Lung (tissue), 12 donors: Measurements from ENCODE around the gene CSTPP1. TPM values are rescaled to one million over a fixed set of nuclear protein-coding genes. Genes with fewer than 3 reads are reported as not detected.
A peak's percentile ranks its signal among the peaks of the same experiment; 100 is the strongest.

Experiments
- ATAC-seq: fragments of 200-7000 bp; cut with Tn5 transposase; one replicate; pipeline ENCODE4 v1.9.1; 2020; ENCODE audit warnings: moderate number of reproducible peaks; ENCODE audit not compliant: insufficient read depth, low FRiP score
- DNase-seq, 3 donors: peaks; one replicate each; pipeline ENCODE4 v3.0.0-alpha.2; 2013 to 2017
- H3K27ac ChIP-seq, 2 donors: one replicate each; pipeline ENCODE4 v1.5.1; 2013; ENCODE audit warnings: mild to moderate bottlenecking in 2 of 2, moderate library complexity in 2 of 2, control low read depth in 1 of 2, inconsistent platforms in 1 of 2, low read depth in 1 of 2, low read length in 1 of 2
- H3K27me3 ChIP-seq, 3 donors: one replicate each; pipeline ENCODE4 v1.5.1; 2013; ENCODE audit warnings: low read length in 2 of 3; ENCODE audit not compliant: control insufficient read depth in 3 of 3, insufficient read depth in 3 of 3
- H3K36me3 ChIP-seq, 4 donors: one replicate each; pipeline ENCODE4 v1.5.1; 2013; ENCODE audit warnings: low read length in 4 of 4, mild to moderate bottlenecking in 1 of 4, moderate library complexity in 1 of 4; ENCODE audit not compliant: control insufficient read depth in 4 of 4, insufficient read depth in 4 of 4
- H3K4me1 ChIP-seq, 5 donors: one replicate each; pipeline ENCODE4 v1.5.1; 2013; ENCODE audit warnings: low read length in 5 of 5, mild to moderate bottlenecking in 2 of 5, moderate library complexity in 1 of 5; ENCODE audit not compliant: control insufficient read depth in 5 of 5, insufficient read depth in 5 of 5
- H3K4me3 ChIP-seq: one replicate; pipeline ENCODE4 v1.5.1; 2013; ENCODE audit warnings: mild to moderate bottlenecking, control low read depth, moderate library complexity
- H3K9ac ChIP-seq, 2 donors: one replicate each; pipeline ENCODE4 v1.5.1; 2013; ENCODE audit warnings: low read length in 2 of 2, control low read depth in 1 of 2; ENCODE audit not compliant: insufficient read depth in 1 of 2
- H3K9me3 ChIP-seq, 4 donors: one replicate each; pipeline ENCODE4 v1.5.1; 2013; ENCODE audit warnings: low read length in 3 of 4, mild to moderate bottlenecking in 1 of 4, moderate library complexity in 1 of 4; ENCODE audit not compliant: control insufficient read depth in 4 of 4, insufficient read depth in 3 of 4
- WGBS, 2 donors: extraction: QIAGEN DNeasy Blood & Tissue Kit; methylation state at CpG; one replicate each; pipeline ENCODE4 v1.1.7; 2013; 5-methylcytosine and 5-hydroxymethylcytosine counted together
- polyA plus RNA-seq, 2 donors: library from polyadenylated mRNA; stranded (reverse); fragments of 200-250 nt; gene quantifications; one replicate each; pipeline ENCODE4 v1.2.1, GENCODE V29; 2013
- total RNA-seq, 2 donors: library from RNA; depleted of rRNA in 1 of 2; stranded (reverse); fragments of >200 nt in 1 of 2; gene quantifications; one replicate each; pipeline ENCODE4 v1.2.1, GENCODE V29; 2014 to 2021
- TF ChIP-seq, protein P1 (sequence below): IDR thresholded peaks from 2 replicates; pipeline ENCODE4 v1.5.1; 2012; ENCODE audit warnings: mild to moderate bottlenecking; ENCODE audit errors: control extremely low read depth, extremely low read depth
- donor health status: control.
- donor health status: control.
- donor health status: Bipolar disorder and iron deficiency.
- donor health status: healthy.
- donor health status: DM: yes; HTN: yes; CAD: no.

The CSTPP1 gene
- total and polyA plus RNA-seq, 4 donors: 26.0 to 45.8 (median 34.4) TPM

DNA sequence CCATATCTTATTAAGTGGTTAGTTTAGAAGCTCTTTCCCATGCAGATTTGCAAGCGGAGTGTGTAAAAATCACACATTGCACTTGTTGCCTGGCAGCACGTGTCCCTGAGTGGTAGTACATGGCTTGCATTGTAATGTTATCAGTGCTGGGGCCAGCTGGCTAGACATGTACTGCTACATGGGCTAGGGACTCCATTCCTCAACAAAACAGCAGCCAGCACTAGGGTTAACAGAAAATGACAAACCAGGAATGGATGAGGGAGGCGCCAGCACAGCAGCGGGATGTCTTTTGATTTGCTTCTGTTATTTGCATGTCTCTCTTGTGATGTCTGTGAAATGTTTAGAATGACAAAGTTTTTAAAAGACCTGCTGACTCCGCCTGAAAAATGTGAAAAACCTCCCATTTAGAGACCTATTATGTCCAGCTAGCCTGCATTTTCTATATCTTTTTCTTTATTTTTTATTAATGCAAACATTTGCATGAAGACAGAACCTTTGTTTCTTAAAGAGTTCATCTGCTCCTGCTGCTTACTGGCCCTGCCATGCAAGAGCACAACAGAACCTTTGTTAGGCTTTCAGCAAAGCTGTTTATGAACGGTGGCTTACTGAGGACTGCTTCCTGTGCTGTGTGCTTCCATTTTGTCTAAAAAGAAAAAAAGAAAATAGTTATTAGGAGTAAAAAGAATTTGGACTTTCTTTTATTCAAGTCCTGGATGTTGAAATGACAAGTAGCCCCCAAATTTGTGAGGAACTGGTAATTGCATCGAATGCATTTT, 40.7 kb downstream of the CSTPP1 start:
- ATAC-seq (no peak), DNase-seq (peak; percentile 54 to 56 (median 56))
- TF ChIP-seq, protein P1, sequence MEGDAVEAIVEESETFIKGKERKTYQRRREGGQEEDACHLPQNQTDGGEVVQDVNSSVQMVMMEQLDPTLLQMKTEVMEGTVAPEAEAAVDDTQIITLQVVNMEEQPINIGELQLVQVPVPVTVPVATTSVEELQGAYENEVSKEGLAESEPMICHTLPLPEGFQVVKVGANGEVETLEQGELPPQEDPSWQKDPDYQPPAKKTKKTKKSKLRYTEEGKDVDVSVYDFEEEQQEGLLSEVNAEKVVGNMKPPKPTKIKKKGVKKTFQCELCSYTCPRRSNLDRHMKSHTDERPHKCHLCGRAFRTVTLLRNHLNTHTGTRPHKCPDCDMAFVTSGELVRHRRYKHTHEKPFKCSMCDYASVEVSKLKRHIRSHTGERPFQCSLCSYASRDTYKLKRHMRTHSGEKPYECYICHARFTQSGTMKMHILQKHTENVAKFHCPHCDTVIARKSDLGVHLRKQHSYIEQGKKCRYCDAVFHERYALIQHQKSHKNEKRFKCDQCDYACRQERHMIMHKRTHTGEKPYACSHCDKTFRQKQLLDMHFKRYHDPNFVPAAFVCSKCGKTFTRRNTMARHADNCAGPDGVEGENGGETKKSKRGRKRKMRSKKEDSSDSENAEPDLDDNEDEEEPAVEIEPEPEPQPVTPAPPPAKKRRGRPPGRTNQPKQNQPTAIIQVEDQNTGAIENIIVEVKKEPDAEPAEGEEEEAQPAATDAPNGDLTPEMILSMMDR: no peak
- H3K27me3 ChIP-seq: no peaks in the 10 kb centered on the region
- H3K9me3 ChIP-seq: no peaks in the 10 kb centered on the region
- H3K9ac ChIP-seq: peak overlapping the region in 1 of 2 donors; percentile 19
- no peak overlapping the region for H3K4me3 ChIP-seq
- 77 to 82% methylated on average over 7 of the region's 7 CpGs for WGBS, 2 donors
- H3K36me3 ChIP-seq: peaks cover 0 to 3% (median 1%) of the 10 kb centered on the region in 4 donors
- H3K27ac ChIP-seq: no peak overlapping the region
- H3K4me1 ChIP-seq: peaks cover 0 to 15% (median 8%) of the 10 kb centered on the region in 5 donors

- 71 to 74% methylated on average over 1 of the region's 1 CpG for WGBS, 2 donors
- H3K4me1 ChIP-seq: peaks cover 0 to 10% (median 7%) of the 10 kb centered on the region in 5 donors
- DNase-seq (no peak), ATAC-seq (no peak)
- H3K9me3 ChIP-seq: no peaks in the 10 kb centered on the region
- H3K27ac ChIP-seq: no peak overlapping the region
- H3K36me3 ChIP-seq: peaks cover 0 to 3% (median 1%) of the 10 kb centered on the region in 4 donors
- no peaks in the 10 kb centered on the region for H3K27me3 ChIP-seq
- TF ChIP-seq, protein P1: no peak
- H3K9ac ChIP-seq: no peak overlapping the region
- H3K4me3 ChIP-seq: no peak overlapping the region
These were observed 41.5 kb downstream of the CSTPP1 start for GRCh38 chr11:46978005-46978491.

- H3K4me3 ChIP-seq: no peak overlapping the region
- DNase-seq (no peak), ATAC-seq (no peak)
- no peaks in the 10 kb centered on the region for H3K9me3 ChIP-seq
- 67 to 69% methylated on average over 5 of the region's 5 CpGs for WGBS, 2 donors
- H3K36me3 ChIP-seq: no peaks in the 10 kb centered on the region
- no peak overlapping the region for H3K9ac ChIP-seq
- H3K27ac ChIP-seq: no peak overlapping the region
- H3K27me3 ChIP-seq: no peaks in the 10 kb centered on the region
- TF ChIP-seq, protein P1: no peak
- H3K4me1 ChIP-seq: peaks cover 0 to 10% (median 7%) of the 10 kb centered on the region in 5 donors
These were observed 42.8 kb downstream of the CSTPP1 start for GRCh38 chr11:46979358-46979757.
